ENCODE results near the gene CA5B. TPM values are rescaled to one million over a fixed set of nuclear protein-coding genes. Genes with fewer than 3 reads are reported as not detected.
"Not testable (repeated sequence)": the region's sequence is repeated elsewhere in the genome, so short reads cannot be mapped to it uniquely, and the experiment has no call there.

Gene CA5B
- total RNA-seq, 4 donors from 2014 or later: 0.24 to 3.4 (median 1.8) TPM

DNA sequence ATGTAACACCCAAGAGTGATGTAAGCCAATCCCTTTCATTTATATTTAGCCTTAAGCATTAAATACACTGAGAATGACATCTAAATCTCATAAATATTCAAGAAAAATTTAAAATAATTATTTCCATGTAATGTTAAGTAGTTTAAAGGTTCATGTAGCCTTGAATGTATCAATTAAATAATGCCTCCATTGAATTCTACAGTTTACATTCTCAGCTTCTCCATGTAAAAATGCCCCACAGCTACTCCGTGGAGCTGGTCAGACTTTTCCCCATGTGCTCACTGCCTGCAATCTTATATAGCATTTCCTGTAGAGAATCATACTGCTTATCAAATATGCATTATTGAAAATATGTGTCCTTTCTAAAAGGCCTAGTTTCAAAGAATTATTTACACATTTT is 91.1 kb downstream of the CA5B start:
- no peak overlapping the region for H3K4me3 ChIP-seq
- no peaks in the 10 kb centered on the region for H3K9me3 ChIP-seq
- no peak for DNase-seq
- no peaks in the 10 kb centered on the region for H3K4me1 ChIP-seq
- H3K27ac ChIP-seq: no peak overlapping the region
- ATAC-seq: no peak
- no peaks in the 10 kb centered on the region for H3K27me3 ChIP-seq
- no peak for TF ChIP-seq POLR2A (IDR thresholded peaks at IDR 0.05)
- TF ChIP-seq, protein P1, sequence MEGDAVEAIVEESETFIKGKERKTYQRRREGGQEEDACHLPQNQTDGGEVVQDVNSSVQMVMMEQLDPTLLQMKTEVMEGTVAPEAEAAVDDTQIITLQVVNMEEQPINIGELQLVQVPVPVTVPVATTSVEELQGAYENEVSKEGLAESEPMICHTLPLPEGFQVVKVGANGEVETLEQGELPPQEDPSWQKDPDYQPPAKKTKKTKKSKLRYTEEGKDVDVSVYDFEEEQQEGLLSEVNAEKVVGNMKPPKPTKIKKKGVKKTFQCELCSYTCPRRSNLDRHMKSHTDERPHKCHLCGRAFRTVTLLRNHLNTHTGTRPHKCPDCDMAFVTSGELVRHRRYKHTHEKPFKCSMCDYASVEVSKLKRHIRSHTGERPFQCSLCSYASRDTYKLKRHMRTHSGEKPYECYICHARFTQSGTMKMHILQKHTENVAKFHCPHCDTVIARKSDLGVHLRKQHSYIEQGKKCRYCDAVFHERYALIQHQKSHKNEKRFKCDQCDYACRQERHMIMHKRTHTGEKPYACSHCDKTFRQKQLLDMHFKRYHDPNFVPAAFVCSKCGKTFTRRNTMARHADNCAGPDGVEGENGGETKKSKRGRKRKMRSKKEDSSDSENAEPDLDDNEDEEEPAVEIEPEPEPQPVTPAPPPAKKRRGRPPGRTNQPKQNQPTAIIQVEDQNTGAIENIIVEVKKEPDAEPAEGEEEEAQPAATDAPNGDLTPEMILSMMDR (IDR thresholded peaks at IDR 0.05 in 4 of 5, conservative IDR thresholded peaks at IDR 0.05 in 1 of 5): no peak
- intact Hi-C loops (cut with DNase I; ENCODE audit: low total_unique reads): no loop called here
- in situ Hi-C loops (cut with MboI; ENCODE audit: low sequenced_read_pairs in 4 of 4): no loop called here
- peaks cover 0 to 11% of the 10 kb centered on the region in 2 donors for H3K36me3 ChIP-seq

DNA sequence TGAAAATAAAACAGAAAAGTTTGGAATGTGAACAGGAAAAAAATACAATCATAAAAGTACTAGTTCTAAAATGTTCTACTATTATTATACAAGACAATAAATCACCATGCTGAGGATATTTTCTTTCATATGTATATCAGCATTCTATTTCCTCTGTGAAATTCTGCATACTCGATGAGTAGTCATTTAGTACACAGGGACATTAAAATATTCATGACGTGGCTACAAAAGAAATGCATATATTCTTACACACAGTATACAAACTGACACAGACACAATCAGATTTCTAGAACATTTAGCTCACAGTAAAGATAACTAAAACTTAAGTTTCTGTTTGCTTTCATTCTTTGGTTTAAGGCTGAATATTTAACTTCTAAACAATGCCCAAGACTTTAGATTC is 93.3 kb downstream of the CA5B start:
- DNase-seq; in situ Hi-C loops (cut with MboI; ENCODE audit: low sequenced_read_pairs in 4 of 4); H3K27ac ChIP-seq; H3K4me1 ChIP-seq; H3K4me3 ChIP-seq; intact Hi-C loops (cut with DNase I; ENCODE audit: low total_unique reads); H3K9me3 ChIP-seq; ATAC-seq; H3K27me3 ChIP-seq: not testable (repeated sequence)
- H3K36me3 ChIP-seq: peaks cover 0 to 11% of the 10 kb centered on the region in 2 donors

DNA sequence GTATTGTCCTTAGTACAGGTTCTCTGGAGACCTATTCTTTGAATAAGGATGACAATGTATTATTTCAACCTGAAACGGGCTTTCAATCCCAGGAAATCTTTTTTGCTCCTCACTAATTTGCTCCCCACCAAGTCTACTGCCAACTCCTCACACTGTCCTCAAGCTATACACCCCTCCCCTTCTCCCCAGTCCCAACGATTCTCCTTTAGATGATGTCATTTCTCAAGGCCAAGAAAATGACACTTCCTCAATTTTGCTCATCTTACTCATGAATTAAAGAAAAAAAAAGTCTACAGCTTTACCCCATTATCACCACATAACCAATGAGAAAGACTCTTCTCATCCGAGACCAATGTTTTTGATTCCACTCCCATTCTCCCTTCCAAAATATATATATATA is 96.0 kb downstream of the CA5B start:
- H3K27ac ChIP-seq: no peak overlapping the region
- ATAC-seq (no peak), DNase-seq (no peak)
- no peak overlapping the region for H3K4me3 ChIP-seq
- no peaks in the 10 kb centered on the region for H3K27me3 ChIP-seq
- H3K9me3 ChIP-seq: no peaks in the 10 kb centered on the region
- H3K36me3 ChIP-seq: no peaks in the 10 kb centered on the region
- intact Hi-C loops (cut with DNase I; ENCODE audit: low total_unique reads) (no loop called here), in situ Hi-C loops (cut with MboI; ENCODE audit: low sequenced_read_pairs in 4 of 4) (no loop called here)
- peaks cover 0 to 2% of the 10 kb centered on the region in 2 donors for H3K4me1 ChIP-seq
- TF ChIP-seq, protein P1 (IDR thresholded peaks at IDR 0.05 in 4 of 5, conservative IDR thresholded peaks at IDR 0.05 in 1 of 5): no peak
- TF ChIP-seq POLR2A (IDR thresholded peaks at IDR 0.05): no peak

DNA sequence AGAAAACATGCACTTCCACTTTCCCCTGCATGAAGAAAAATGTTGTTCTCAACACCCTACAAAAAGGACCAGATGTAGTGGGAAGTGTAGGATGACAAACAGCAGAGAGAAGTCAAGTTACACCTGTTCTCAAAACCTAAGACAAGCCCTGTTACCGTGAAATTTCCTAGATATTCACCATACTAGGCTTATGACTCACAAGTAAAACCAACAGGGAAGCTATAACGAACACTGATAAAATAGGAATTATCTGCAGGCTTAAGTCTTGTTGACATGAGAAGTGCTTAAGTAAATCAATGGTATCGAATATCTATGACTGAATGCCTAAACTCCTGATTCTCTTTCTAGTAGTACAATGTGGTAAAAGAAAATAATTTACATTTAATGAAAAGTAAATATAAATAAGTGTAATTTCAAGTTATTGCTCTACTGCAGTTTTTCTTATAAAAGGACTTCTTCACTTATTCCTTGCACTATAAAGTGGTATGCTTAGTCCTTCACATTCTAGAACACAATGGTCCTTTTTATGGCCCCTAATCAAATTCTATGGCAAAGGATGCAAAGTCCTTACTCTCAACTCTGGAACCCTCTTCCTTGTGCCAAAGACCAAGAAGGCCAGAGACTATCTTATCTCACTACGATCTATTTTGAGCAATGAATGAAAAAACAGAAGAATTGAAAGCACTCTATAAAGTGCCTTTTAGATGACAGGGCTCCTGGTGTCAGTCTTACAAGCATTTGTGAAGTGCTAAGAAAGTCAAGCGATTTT is 96.9 kb downstream of the CA5B start:
- TF ChIP-seq, protein P1 (IDR thresholded peaks at IDR 0.05 in 4 of 5, conservative IDR thresholded peaks at IDR 0.05 in 1 of 5): no peak
- TF ChIP-seq POLR2A (IDR thresholded peaks at IDR 0.05): no peak
- Histone ChIP-seq H3K9me3 (no peaks in the 10 kb centered on the region), H3K27me3 (no peaks in the 10 kb centered on the region), H3K36me3 (no peaks in the 10 kb centered on the region), H3K27ac (no peak overlapping the region), H3K4me3 (no peak overlapping the region), H3K4me1 (peaks cover 0 to 2% of the 10 kb centered on the region in 2 donors)
- in situ Hi-C loops (cut with MboI; ENCODE audit: low sequenced_read_pairs in 4 of 4): no loop called here
- ATAC-seq: no peak
- DNase-seq: no peak
- intact Hi-C loops (cut with DNase I; ENCODE audit: low total_unique reads): no loop called here

Other genes starting within 250 kb of the CA5B start
- 10 to 100 TPM in 3 of 4 donors, 1 to 10 TPM in 1; 9.4 to 20.2 (median 14.2) TPM for gene PIR, start 244.9 kb upstream of the CA5B start, total RNA-seq
- 1 to 10 TPM in 2 of 4 donors, under 1 TPM in 2; 0.40 to 2.4 (median 0.82) TPM for gene BMX, start 237.5 kb upstream of the CA5B start, total RNA-seq
- 1 to 10 TPM; 1.0 to 6.6 (median 2.6) TPM for gene ACE2, start 137.3 kb upstream of the CA5B start, total RNA-seq
- under 1 TPM in 1 of 4 donors, not detected in 3; 0.26 TPM for gene CLTRN, start 73.5 kb upstream of the CA5B start, total RNA-seq
- gene ZRSR2, start 52.2 kb downstream of the CA5B start, total RNA-seq: 1 to 10 TPM; 3.9 to 8.4 (median 6.9) TPM
- gene AP1S2, start 116.5 kb downstream of the CA5B start, total RNA-seq: 100 to 1,000 TPM in 3 of 4 donors, 10 to 100 TPM in 1; 79.8 to 155 (median 122) TPM